Kasumi-1 (cell line): Measurements from ENCODE around the gene RASL12.
"Not testable (repeated sequence)": the region's sequence is repeated elsewhere in the genome, so short reads cannot be mapped to it uniquely, and the experiment has no call there.

Experiments used
- DNase-seq, 2 experiments: peaks; one replicate each; lab custom pipeline; 2025; lab: John Stamatoyannopoulos, UW

RASL12 gene

DNA sequence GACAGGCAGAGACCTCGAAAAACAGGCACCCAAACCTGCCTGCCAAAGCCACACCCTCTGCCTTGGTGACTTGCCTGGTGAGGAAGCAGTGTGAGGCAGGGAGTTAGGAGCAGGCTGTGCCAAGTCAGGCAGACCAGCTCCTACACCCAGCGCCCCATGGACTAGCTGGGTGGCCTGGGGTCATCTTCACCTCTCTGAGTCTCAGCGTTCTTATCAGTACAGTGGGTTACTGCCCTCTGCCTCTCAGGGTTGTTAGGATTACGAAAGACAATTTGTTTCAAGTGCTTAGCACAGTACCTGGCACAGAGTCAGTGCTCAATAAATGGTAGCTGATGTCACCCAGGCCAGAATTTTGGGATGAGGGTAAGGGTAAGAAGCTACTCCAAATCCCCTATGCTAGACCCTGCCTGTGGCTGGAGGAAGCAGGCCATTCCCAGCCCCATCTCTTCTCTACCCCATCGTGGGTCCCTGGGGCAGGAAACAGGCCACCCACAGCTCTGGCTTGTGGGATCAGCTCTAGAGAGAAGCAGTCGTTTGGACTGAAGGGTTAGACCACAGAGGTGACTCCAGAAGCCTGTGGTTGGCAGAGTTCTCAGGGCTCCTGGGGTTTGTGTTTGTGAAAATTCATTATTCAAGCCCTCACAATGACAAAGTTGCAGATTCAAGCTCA, 12.5 kb downstream of the RASL12 start:
- DNase-seq = no peak

DNA sequence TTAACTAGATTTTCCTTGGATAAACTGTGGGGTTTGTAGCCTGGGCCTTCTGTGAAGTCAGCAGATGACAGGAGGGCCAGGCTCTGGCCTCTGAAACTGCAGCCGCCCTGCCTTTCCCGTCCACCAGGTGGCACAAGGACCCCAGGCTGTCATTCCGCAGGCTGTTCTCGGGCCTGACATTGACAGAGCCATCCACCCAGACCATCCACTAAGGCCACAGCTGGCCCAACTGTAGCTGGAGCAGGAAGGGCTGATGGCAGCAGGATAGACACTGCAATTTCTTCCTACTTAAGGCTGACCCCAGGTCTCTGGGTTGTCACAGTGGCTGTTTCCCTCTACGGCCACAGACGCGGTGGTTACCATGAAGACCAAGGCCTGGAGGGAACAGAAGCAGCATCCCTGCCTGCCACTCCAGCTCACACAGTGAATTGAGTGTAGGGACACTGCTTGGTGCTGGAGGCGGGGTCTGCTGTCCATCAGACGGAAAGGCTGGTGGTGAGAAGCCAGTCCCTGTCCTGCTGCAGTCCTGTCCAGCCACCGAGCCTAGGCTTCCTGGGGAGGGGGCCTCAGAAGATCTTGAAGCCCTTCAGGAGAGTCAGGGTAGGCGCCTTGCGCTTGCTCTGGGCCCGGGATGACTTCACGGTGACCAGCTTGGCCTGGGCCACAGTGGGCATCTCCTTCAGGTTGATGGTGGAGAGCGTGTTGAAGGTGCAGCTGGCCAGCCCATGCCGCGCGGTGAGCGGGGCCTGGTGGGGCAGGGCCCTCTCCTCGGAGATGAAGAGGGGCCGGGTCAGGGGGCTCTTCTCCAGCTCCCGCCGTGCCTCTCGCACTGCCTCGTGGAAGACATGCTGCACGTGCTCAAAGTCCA, 13.2 kb downstream of the RASL12 start:
- peak; percentile 45 to 73 for DNase-seq

DNA sequence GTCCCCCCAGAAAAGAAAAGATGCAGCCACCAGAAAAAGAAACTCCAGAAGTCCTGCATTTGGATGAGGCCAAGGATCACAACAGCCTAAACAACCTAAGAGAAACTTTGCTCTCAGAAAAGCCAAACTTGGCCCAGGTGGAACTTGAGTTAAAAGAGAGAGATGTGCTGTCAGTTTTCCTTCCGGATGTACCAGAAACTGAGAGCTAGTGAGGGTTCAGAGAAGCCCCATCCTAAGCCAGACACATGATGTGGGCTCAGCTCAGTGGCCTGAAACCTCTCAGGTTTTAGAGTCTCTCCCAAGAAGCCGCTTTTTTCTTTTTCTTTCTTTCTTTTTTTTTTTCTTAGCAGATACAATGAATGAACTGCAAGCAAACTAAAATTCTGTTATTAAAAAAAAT, 14.8 kb downstream of the RASL12 start:
- DNase-seq = no peak

DNA sequence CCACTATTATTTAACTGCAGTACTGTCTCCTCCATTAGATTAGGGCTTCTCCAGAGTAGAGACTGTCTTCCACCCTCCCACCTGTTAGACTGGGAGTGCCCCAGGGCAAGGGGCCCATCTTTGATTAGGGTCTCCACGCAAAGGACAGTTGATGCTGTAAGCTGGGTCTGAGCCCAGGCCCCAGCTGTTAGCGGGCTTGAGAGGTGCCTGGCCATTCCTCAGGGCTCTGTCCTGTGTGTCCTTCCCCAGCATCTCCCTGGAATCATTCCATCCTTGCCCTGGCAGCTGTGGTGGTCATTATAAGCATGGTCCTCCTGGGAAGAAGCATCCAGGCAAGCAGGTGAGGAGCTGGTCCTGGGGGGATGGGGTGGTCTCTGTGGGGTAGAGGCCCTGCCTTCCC, 16.5 kb downstream of the RASL12 start:
- no peak for DNase-seq

DNA sequence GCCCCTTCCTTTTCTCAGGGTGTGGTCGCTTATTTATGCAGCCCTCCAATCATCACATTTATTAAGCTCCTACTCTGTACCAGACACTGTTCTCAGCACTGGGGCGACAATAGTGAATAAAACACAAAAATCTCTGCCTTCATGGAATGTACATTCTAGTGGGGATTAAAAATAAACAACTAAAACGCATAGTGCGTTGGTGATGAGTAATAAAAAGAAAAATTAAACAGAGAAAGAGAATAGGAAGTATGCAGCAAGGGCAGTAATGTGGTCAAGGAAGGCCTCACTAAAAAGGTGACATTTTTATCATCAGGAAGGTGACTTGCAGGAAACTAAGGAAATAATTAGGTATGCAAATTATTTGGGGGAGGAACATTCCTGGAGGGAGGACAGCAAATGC, 17.5 kb downstream of the RASL12 start:
- no peak for DNase-seq

GRCh38 chr15:65049418-65049840, 18.4 kb downstream of the RASL12 start:
- DNase-seq = peak; percentile 72 to 74

DNA sequence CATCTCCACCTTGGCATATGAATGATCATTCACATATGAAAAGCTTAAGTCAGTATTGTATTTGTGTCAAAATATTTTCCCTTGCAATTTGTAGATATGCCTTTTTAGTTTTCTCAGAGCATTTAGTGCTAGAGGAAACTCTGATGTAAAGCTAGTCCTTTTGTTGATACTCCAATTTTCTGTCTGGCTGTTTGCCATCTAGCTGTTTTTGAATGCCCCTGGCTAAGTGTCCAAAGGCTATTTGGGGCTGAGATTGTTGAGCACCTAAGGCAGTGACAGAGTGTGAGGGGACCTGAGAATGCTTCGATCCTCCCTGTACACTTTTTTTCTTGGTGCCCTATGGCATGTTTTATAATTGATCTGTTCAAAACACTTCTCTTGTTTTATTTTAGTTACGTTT, 19.6 kb downstream of the RASL12 start:
- no peak for DNase-seq

GRCh38 chr15:65044724-65045481, 22.9 kb downstream of the RASL12 start, which contains the start of gene SLC51B:
TSS of gene SLC51B (plus strand) at chr15:65045387. CDS start at chr15:65050005, 4,618 bp downstream.
- no peak for DNase-seq

DNA sequence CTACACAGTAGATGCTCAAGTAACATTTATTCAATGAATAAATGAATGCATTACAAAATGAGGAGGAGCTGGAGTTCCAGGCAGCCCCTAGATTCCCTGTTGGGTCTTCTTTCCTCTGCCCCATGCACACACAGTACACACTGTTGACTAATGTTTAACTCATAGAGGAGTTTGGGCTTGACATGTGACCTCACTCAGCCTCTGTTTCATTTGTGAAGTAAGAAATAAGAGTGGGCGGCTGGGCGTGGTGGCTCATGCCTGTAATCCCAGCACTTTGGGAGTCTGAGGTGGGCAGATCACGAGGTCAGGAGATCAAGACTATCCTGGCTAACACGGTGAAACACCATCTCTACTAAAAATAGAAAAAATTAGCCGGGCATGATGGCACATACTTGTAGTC, 23.6 kb downstream of the RASL12 start:
- DNase-seq = not testable (repeated sequence)

GRCh38 chr15:65042776-65043327, 24.9 kb downstream of the RASL12 start:
- no peak for DNase-seq

DNA sequence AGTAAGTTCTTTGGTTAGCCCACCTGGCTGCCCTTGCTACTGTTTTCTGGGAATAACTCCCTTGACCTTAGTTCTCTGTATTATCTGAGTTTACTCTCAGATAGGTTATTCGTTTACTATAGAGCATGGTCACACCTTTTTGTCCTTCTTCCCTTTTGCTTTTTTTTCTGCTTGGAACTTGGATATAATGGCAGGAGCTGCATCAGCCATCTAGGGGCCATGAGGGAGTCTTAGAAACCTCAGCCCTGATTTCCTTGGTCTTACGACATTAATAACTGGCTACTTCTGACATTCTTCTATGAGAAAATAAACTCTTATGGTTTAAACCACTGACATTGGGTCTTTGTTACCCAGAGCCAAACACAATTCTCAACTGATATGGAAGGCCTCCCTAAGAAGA, 26.0 kb downstream of the RASL12 start:
- no peak for DNase-seq

GRCh38 chr15:65040461-65040860, 27.3 kb downstream of the RASL12 start:
- no peak for DNase-seq

DNA sequence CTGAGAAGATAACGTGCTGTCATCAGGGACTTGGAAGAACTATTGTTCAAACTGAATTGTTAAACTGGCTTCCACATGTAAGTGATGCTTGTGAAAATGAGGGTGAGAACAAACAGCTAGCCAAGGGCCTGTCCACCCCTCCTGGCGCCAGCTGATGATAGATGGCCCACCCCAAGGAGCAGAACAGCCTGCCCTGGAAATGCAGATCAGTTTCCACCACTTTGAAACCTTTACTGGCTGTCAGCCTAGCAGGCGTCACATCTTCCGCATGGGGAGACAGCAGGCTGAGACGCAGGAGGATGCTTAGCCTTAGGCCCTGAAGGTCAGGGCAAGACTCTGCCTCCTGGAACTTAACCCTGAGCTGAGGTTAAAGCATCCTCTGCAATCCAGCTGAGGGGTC, 29.0 kb downstream of the RASL12 start:
- DNase-seq = no peak

GRCh38 chr15:65038428-65038827, 29.4 kb downstream of the RASL12 start:
- no peak for DNase-seq

GRCh38 chr15:65037309-65037708, 30.5 kb downstream of the RASL12 start:
- DNase-seq = no peak

DNA sequence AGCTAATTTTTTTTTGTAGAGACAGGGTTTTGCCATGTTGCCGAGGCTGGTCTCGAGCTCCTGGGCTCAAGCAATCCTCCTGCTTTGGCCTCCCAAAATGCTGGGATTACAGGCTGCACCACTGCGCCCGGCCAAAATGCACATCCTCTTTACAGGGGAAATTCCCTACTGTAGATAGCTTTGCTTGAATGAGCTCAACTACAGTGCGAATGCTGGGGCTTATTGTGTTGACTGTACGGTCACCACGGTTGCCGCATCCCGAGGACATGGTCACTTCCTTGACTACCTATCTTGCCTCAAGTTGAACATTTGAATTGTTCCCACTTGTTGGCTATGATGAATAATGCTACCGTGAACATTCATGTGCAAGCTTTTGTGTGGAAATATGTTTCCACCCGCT, 33.1 kb downstream of the RASL12 start:
- no peak for DNase-seq

DNA sequence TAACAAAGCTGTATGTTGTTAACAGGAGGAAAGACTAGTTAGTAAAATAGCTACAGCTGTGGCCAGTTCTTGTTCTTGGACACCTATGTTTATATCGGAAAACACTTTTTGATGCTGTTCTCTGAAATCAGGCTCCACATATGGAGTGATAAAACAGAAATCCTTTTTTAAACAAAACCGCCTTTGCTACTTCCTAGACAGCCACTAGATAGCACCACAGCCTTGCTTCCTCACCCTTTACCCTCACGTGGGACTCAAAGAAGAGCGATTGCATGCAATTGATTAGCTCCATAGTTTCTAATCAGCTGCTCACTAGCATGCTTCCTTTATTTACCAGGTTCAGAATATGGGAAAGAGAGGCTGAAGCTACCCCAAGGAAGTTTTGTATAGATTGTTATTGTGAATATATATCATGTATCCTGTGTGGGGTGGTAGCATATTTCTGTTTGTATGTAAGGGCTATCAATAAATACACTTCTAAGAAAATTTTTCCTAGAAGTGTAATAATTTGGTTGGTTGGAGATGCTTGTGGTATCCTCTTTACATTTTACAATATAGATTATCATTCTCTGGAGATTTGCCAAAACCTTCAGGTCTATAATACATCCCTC, 34.0 kb downstream of the RASL12 start:
- DNase-seq = peak; percentile 75 to 93

- DNase-seq = peak; percentile 68 to 70
Measured at GRCh38 chr15:65032801-65033537, 34.8 kb downstream of the RASL12 start.

- DNase-seq = no peak
Measured at GRCh38 chr15:65029736-65030208, 38.0 kb downstream of the RASL12 start.

DNA sequence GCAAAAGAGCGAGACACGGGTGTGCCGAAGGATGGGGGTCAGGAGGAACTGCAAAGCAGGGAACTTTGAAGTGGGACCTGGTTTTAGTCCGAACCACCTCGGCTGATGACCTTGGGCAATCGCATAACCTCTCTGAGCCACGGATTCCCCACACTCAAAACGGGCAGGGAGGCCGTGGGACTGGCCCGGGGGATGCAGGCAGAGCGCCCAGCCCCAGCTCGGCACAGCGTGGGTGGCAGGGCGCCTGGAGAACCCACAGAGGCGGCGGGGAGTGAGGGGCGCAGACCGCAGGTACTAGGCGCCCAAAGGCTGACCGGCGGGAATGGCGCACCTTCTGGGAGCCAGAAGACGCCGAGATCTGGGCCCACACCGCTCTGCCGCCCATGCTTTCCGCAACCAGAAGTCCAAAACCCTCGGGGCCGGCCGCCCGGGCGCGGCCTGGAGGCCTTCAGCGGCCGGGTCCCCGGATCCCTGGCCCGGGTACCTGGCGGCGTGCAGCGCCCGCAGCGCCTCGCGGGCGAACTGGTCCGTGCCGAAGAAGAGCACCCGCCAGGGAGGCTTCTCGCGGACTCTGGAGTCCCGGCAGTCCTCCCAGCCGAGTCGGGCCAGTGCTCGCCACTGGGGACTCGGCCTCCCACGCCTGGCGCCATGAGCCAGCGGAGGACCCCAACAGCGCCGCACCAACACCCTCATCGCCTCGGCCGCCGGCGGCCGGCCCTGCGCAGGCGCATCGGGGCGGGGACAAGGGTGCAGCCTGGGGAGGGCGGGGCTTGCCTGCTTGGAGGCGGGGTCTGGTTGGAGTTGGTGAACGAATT, 38.7 kb downstream of the RASL12 start, which contains the start of gene MTFMT:
Gene MTFMT (minus strand): TSS at position 719 of the 815 bp plus-strand sequence. CDS start 26 bp downstream, at position 693.
- DNase-seq = peak; percentile 69 to 74
